Measurements from ENCODE around the gene RDH14. TPM values are rescaled to one million over a fixed set of nuclear protein-coding genes. Genes with fewer than 3 reads are reported as not detected.

Gene RDH14
- total RNA-seq, 1 experiment from 2014 or later, result 22.4 TPM

DNA sequence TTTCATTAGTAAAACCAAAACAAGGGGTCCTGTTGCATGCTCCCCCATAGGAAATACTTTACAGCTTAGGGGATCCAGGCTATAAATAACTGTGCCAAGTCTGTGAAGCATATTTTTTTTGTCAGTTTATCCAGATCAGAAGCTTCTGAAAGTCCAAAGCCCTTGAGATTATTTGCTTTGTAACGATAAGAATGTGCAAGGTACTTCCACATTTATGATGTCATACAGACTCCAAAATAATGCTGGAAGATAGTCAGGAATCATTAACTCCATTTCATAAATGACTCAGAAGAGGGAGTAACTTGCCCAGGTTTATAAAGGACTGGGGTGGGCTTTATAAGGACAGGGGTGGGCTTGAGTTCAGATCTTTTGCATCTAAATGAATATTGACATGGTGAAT, 29.3 kb downstream of the RDH14 start (continued):
- TF ChIP-seq ZNF317 (CRISPR knock-in tag; IDR thresholded peaks at IDR 0.05; ENCODE audit: borderline replicate concordance, low read depth) (no peak), ETV6 (CRISPR knock-in tag; IDR thresholded peaks at IDR 0.05) (no peak), ZNF532 (CRISPR knock-in tag; IDR thresholded peaks at IDR 0.05; ENCODE audit: borderline replicate concordance) (no peak), GABPB1 (CRISPR knock-in tag; IDR thresholded peaks at IDR 0.05) (no peak), NR1H2 (CRISPR knock-in tag; IDR thresholded peaks at IDR 0.05) (no peak)
- TF ChIP-seq, protein P1, sequence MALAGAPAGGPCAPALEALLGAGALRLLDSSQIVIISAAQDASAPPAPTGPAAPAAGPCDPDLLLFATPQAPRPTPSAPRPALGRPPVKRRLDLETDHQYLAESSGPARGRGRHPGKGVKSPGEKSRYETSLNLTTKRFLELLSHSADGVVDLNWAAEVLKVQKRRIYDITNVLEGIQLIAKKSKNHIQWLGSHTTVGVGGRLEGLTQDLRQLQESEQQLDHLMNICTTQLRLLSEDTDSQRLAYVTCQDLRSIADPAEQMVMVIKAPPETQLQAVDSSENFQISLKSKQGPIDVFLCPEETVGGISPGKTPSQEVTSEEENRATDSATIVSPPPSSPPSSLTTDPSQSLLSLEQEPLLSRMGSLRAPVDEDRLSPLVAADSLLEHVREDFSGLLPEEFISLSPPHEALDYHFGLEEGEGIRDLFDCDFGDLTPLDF (CRISPR knock-in tag; IDR thresholded peaks at IDR 0.05), result no peak

DNA sequence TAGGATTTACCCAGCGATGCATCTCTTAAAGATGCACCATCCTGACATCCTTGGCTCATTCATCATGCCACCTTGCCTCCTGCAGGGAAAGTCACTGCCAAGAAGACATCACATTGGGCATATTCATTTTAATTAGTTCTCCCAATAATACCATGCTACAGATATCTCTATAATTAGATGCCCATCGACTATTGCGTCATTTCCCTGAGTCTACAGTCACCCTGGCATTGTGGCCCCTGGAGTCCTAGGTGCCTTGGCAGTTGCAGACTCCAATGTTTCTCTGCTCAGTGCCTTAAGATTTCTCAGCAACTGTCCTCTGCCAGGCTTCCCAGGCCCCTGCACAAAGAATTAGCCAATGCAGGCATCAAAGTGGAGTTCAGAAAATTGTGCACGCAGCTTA, 32.6 kb downstream of the RDH14 start:
- Mint-ChIP-seq H3K4me1 (peaks cover 4% of the 10 kb centered on the region), H3K9me3 (no peaks in the 10 kb centered on the region), H3K27ac (no peak overlapping the region), H3K27me3 (ENCODE audit: low read depth) (no peaks in the 10 kb centered on the region), H3K4me3 (no peak overlapping the region), H3K36me3 (no peaks in the 10 kb centered on the region)
- ChIA-PET POLR2A (no interaction called here), CTCF (no interaction called here)
- ATAC-seq (no peak), DNase-seq (ENCODE audit: low spot score) (no peak)
- TF ChIP-seq NFYB (CRISPR knock-in tag; conservative IDR thresholded peaks at IDR 0.05; ENCODE audit: low read depth) (no peak), HMGA2 (CRISPR knock-in tag; IDR thresholded peaks at IDR 0.05) (no peak)

DNA sequence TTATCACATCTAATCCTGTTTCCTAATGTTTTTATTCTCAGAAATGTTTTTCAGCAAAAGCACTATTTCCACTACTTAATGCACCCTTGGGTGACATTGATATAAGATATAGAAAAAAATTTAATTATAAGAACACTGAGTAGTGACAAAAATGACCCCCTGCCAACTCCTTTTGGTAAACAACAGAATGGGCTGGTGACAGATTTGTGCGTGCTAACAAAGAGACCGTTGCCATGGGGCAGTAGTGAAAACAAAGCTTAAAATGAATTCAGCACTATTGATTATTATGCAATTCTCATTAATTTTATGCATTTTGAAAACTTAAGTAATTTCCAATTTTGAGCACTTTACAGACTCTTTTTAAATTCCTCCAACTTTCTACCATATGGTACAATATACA, 33.1 kb downstream of the RDH14 start:
- Mint-ChIP-seq H3K27me3 (ENCODE audit: low read depth) (no peaks in the 10 kb centered on the region; the same call in 1 of the 2 replicates), H3K36me3 (no peaks in the 10 kb centered on the region), H3K4me3 (no peak overlapping the region), H3K27ac (no peak overlapping the region), H3K4me1 (peaks cover 4% of the 10 kb centered on the region), H3K9me3 (no peaks in the 10 kb centered on the region)
- CTCF ChIA-PET, result no interaction called here
- POLR2A ChIA-PET, result no interaction called here
- ATAC-seq (no peak), DNase-seq (ENCODE audit: low spot score) (no peak)
- TF ChIP-seq OVOL2 (CRISPR knock-in tag; IDR thresholded peaks at IDR 0.05; ENCODE audit: borderline replicate concordance), result no peak
- TF ChIP-seq KAT7 (CRISPR knock-in tag; IDR thresholded peaks at IDR 0.05; ENCODE audit: borderline replicate concordance), result no peak
- no peak for TF ChIP-seq TEAD4 (CRISPR knock-in tag; IDR thresholded peaks at IDR 0.05)
- no peak for TF ChIP-seq USF1 (CRISPR knock-in tag; IDR thresholded peaks at IDR 0.05)
- TF ChIP-seq TCF7 (CRISPR knock-in tag; IDR thresholded peaks at IDR 0.05; ENCODE audit: low read depth), result no peak
- TF ChIP-seq FOXP1 (CRISPR knock-in tag; IDR thresholded peaks at IDR 0.05; ENCODE audit: borderline replicate concordance), result no peak
- no peak for TF ChIP-seq TP53 (CRISPR knock-in tag; IDR thresholded peaks at IDR 0.05)
- no peak for TF ChIP-seq GABPB1 (CRISPR knock-in tag; IDR thresholded peaks at IDR 0.05)
- no peak for TF ChIP-seq ZNF416 (CRISPR knock-in tag; IDR thresholded peaks at IDR 0.05)
- no peak for TF ChIP-seq GTF2I (CRISPR knock-in tag; conservative IDR thresholded peaks at IDR 0.05)
- no peak for TF ChIP-seq NFYB (CRISPR knock-in tag; conservative IDR thresholded peaks at IDR 0.05; ENCODE audit: low read depth)
- no peak for TF ChIP-seq ZBTB21 (CRISPR knock-in tag; IDR thresholded peaks at IDR 0.05; ENCODE audit: borderline replicate concordance)
- TF ChIP-seq, protein P2, sequence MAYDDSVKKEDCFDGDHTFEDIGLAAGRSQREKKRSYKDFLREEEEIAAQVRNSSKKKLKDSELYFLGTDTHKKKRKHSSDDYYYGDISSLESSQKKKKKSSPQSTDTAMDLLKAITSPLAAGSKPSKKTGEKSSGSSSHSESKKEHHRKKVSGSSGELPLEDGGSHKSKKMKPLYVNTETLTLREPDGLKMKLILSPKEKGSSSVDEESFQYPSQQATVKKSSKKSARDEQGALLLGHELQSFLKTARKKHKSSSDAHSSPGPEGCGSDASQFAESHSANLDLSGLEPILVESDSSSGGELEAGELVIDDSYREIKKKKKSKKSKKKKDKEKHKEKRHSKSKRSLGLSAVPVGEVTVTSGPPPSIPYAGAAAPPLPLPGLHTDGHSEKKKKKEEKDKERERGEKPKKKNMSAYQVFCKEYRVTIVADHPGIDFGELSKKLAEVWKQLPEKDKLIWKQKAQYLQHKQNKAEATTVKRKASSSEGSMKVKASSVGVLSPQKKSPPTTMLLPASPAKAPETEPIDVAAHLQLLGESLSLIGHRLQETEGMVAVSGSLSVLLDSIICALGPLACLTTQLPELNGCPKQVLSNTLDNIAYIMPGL (CRISPR knock-in tag; IDR thresholded peaks at IDR 0.05), result no peak
- no peak for TF ChIP-seq GRHL2 (CRISPR knock-in tag; IDR thresholded peaks at IDR 0.05; ENCODE audit: insufficient replicate concordance, severe bottlenecking)

All from WTC11 (cell line).